Brain microvascular endothelial cell (primary cell): Measurements from ENCODE around the gene RDH14.

Experiments used
- DNase-seq: peaks from one replicate; pipeline ENCODE4 v3.0.0-alpha.2; 2020
- H3K27ac ChIP-seq: fragments of 250-450 bp; sonication (Bioruptor Pico); 2 replicates; pipeline ENCODE4 v1.5.1; 2020; ENCODE audit warnings: mild to moderate bottlenecking, moderate library complexity
- H3K27me3 ChIP-seq: fragments of 250-450 bp; sonication (Bioruptor Pico); replicated peaks from 2 replicates; pipeline ENCODE4 v1.5.1; 2020; ENCODE audit warnings: mild to moderate bottlenecking
- H3K36me3 ChIP-seq: fragments of 250-450 bp; sonication (Bioruptor Pico); replicated peaks from 2 replicates; pipeline ENCODE4 v1.5.1; 2020; ENCODE audit warnings: mild to moderate bottlenecking
- H3K4me3 ChIP-seq: 2 replicates; pipeline ENCODE4 v1.5.1; 2011; ENCODE audit warnings: low read depth, mild to moderate bottlenecking, control low read depth, low read length, moderate library complexity
- in situ Hi-C: cut with HindIII; loops from 2 replicates; pipeline ENCODE4 v1.10.0; 2017; ENCODE audit warnings: low sequenced_read_pairs, low pct_ligation_motif_present
- TF ChIP-seq, protein P1 (sequence below): IDR thresholded peaks from 2 replicates; pipeline ENCODE4 v1.5.1; 2011; ENCODE audit warnings: low read depth, mild to moderate bottlenecking, moderate library complexity, low read length, control low read depth, inconsistent platforms; ENCODE audit errors: missing control alignments

RDH14 gene

DNA sequence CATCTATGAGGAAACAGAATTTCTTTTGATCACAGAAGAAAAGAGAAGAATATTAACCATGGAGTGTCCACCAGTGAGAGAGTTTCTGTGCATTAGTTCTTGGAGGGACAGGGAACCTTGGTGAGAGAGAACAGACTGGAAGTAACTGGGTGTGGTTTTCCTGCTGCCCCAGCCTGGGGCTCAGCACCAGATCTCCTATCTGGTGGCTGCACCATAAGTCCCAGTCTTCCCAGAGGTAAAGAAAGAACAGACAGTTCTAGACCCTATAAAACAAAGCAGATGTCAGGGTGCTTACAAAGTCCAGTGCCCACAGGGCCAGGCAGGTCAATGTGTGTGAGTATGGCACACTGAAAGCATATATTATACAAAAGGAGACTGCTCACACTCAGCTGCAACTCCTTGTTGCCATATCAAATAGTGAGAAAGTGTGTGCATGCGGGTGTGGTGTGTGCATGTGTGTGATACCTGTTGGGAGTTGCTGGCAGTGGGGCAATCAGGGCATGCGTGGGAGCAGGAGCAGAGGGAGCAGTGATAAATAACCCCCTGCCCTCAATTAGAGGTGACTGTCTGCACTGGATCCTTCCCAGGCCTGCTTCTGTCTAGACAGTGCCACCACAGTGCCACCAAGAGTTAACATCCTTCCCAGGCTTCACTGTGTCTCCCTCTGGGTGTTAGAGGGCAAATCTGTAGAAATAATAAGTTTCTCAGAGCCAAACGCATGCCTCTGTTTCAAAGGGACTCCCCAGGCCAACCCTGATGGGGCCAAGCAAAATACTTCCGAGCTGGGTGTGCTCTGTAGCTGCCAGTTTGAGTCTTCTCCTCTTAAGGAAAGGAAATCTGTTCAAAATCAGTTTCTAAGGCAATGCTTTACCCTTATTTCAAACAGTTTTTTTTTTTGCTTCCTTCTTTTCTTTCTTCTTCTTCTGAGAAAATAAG is 45.7 kb downstream of the RDH14 start:
- Histone ChIP-seq H3K36me3 (no peaks in the 10 kb centered on the region), H3K4me3 (no peak overlapping the region), H3K27me3 (no peaks in the 10 kb centered on the region), H3K27ac (peak overlapping the region; percentile 80)
- in situ Hi-C loops = no loop called here
- DNase-seq = no peak
- TF ChIP-seq, protein P1, sequence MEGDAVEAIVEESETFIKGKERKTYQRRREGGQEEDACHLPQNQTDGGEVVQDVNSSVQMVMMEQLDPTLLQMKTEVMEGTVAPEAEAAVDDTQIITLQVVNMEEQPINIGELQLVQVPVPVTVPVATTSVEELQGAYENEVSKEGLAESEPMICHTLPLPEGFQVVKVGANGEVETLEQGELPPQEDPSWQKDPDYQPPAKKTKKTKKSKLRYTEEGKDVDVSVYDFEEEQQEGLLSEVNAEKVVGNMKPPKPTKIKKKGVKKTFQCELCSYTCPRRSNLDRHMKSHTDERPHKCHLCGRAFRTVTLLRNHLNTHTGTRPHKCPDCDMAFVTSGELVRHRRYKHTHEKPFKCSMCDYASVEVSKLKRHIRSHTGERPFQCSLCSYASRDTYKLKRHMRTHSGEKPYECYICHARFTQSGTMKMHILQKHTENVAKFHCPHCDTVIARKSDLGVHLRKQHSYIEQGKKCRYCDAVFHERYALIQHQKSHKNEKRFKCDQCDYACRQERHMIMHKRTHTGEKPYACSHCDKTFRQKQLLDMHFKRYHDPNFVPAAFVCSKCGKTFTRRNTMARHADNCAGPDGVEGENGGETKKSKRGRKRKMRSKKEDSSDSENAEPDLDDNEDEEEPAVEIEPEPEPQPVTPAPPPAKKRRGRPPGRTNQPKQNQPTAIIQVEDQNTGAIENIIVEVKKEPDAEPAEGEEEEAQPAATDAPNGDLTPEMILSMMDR = no peak

DNA sequence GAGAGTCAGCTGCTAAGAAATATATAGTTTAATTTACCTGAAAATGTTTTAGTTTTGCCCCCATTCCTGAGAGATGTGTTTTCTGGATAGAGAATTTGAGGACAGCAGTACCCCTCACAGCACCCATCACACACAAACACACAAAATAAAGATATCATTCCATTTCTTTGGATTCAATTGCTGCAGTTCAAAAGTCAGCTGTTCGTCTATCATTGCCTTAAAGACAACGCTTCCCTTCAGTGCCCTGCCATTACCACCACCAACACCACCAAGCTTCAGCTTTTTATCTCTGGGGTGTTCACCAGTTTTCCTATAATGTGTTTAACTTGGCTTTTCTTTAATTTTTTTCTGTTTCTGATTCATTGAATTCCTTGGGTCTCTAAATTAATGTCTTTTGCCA is 49.7 kb downstream of the RDH14 start:
- no peaks in the 10 kb centered on the region for H3K27me3 ChIP-seq
- H3K36me3 ChIP-seq = no peaks in the 10 kb centered on the region
- in situ Hi-C loops = no loop called here
- DNase-seq = no peak
- no peak overlapping the region for H3K4me3 ChIP-seq
- TF ChIP-seq, protein P1 = no peak
- no peak overlapping the region for H3K27ac ChIP-seq

DNA sequence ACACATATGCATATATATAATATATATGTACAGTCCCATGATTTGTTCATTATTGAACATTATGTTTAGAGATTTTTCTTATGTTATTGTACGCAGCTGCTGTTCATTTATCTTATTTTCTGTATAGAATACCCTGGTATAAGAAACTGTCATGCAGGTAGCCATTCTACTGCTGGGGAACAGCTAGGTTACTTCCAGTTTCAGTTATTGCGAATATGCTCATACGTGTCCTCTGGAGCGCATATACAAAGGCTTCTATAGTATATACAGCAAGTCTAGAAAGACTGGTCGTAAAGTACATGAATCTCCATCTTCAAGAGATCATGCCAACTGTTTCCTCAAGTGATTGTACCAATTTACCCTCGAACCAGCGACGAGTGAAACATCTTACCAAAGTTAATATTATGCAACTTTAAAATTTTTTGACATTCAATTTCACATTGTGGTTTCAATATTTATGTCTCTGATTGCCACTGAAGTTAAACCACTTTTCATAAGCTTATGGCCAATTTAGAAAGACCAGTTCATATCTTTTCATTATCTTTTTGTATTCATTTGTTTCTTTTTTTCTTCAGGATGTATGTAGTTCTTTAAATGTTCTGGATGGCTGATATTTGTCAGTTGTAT is 53.5 kb downstream of the RDH14 start:
- H3K36me3 ChIP-seq = no peaks in the 10 kb centered on the region
- no peak overlapping the region for H3K27ac ChIP-seq
- DNase-seq = no peak
- in situ Hi-C loops = no loop called here
- no peak overlapping the region for H3K4me3 ChIP-seq
- no peaks in the 10 kb centered on the region for H3K27me3 ChIP-seq
- TF ChIP-seq, protein P1 = no peak

DNA sequence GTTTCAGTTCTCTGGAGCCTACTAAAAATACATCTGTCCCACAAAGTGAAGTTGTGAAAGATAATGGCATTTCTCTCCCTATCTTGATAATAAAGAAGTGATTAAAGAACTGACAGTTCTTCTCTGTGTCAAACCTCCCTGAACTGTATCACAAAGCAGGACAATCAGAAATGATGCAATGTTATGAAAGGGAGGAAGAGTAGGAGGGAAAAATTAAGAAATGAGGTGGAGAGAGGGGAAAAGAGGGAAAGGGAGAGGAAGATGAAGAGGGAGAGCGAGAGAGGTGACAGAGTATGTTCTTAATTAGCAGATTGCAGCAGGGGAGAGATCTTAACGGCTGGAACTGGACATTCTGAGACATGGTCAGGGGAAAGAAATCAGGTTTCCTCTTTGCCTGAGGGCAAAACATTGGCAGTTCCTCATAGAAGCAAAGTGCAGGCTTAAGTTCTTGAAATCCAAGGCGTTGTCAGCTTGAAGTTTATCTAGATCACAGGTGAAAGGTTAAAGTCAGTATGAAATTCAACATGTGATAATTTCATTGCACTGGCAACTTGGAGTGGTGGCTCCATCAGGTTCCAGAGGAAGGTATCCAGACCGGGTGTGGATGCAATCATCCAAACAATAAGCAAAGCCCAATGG is 54.6 kb downstream of the RDH14 start:
- Histone ChIP-seq H3K36me3 (no peaks in the 10 kb centered on the region), H3K27me3 (no peaks in the 10 kb centered on the region), H3K4me3 (no peak overlapping the region), H3K27ac (no peak overlapping the region)
- no peak for DNase-seq
- TF ChIP-seq, protein P1 = no peak
- in situ Hi-C loops = no loop called here
